Suppressor macrophage (primary cell): Measurements from ENCODE around the gene CAD.
A peak's percentile ranks its signal among the peaks of the same experiment; 100 is the strongest.
"Not testable (repeated sequence)": the region's sequence is repeated elsewhere in the genome, so short reads cannot be mapped to it uniquely, and the experiment has no call there.

Experiments
- DNase-seq, 4 experiments: peaks; one replicate each; pipeline ENCODE4 v3.0.0-alpha.2; 2020 to 2022

The CAD gene

GRCh38 chr2:27258051-27258450 lies 40.9 kb downstream of the CAD start:
- DNase-seq, result no peak

GRCh38 chr2:27261241-27261925 lies 44.2 kb downstream of the CAD start:
- DNase-seq, result no peak

GRCh38 chr2:27261926-27262298 lies 44.7 kb downstream of the CAD start:
- DNase-seq, result no peak

GRCh38 chr2:27262379-27263286 lies 45.5 kb downstream of the CAD start, which contains the start of gene SLC30A3:
Gene SLC30A3, minus strand, starts transcription at chr2:27263047. Its CDS starts 141 bp downstream, at chr2:27262906.
- DNase-seq, result peak; percentile 74 to 90 (median 83)

GRCh38 chr2:27263287-27264252 lies 46.4 kb downstream of the CAD start:
- DNase-seq, result no peak

- no peak for DNase-seq
These were observed 47.1 kb downstream of the CAD start for GRCh38 chr2:27264253-27264752.

GRCh38 chr2:27264753-27265535 lies 47.8 kb downstream of the CAD start:
- DNase-seq, result peak; percentile 65 to 88 (median 74)

- no peak for DNase-seq
These were observed 48.3 kb downstream of the CAD start for GRCh38 chr2:27265536-27265870.

- DNase-seq, result not testable (repeated sequence)
These were observed 51.1 kb downstream of the CAD start for GRCh38 chr2:27268296-27268695.

- DNase-seq, result peak in 3 of 4 experiments; percentile 41 to 57 (median 42)
These were observed 53.0 kb downstream of the CAD start for GRCh38 chr2:27270131-27270530.

- peak; percentile 73 to 83 (median 81) for DNase-seq
These were observed 53.5 kb downstream of the CAD start for GRCh38 chr2:27270670-27271069.

GRCh38 chr2:27271631-27272340 lies 54.6 kb downstream of the CAD start:
- DNase-seq, result no peak

- peak in 3 of 4 experiments; percentile 31 to 54 (median 36) for DNase-seq
These were observed 55.7 kb downstream of the CAD start for GRCh38 chr2:27272537-27273522.

- DNase-seq, result no peak
These were observed 58.3 kb downstream of the CAD start, which contains the start of gene DNAJC5G for GRCh38 chr2:27275211-27276150. Gene DNAJC5G, plus strand, starts transcription at chr2:27275433. Its CDS starts 1,296 bp downstream, at chr2:27276729.

- no peak for DNase-seq
These were observed 60.8 kb downstream of the CAD start for GRCh38 chr2:27278010-27278409.

GRCh38 chr2:27280826-27281225 lies 63.7 kb downstream of the CAD start:
- no peak for DNase-seq

- peak in 1 of 4 experiments; percentile 30 for DNase-seq
These were observed 64.3 kb downstream of the CAD start for GRCh38 chr2:27281442-27281841.
